CD4-positive, alpha-beta T cell treated with Interleukin-1 beta for 1 hour (primary cell): ENCODE results near the gene DUS1L.
A peak's percentile ranks its signal among the peaks of the same experiment; 100 is the strongest.

ENCODE experiments used
- DNase-seq, 2 donors: peaks; one replicate each; pipeline ENCODE4 v3.0.0-alpha.2; 2020 to 2022

Gene DUS1L

GRCh38 chr17:82055023-82055964 is 10.3 kb downstream of the DUS1L start:
- no peak for DNase-seq

GRCh38 chr17:82054351-82055022 is 11.1 kb downstream of the DUS1L start:
- no peak for DNase-seq

DNA sequence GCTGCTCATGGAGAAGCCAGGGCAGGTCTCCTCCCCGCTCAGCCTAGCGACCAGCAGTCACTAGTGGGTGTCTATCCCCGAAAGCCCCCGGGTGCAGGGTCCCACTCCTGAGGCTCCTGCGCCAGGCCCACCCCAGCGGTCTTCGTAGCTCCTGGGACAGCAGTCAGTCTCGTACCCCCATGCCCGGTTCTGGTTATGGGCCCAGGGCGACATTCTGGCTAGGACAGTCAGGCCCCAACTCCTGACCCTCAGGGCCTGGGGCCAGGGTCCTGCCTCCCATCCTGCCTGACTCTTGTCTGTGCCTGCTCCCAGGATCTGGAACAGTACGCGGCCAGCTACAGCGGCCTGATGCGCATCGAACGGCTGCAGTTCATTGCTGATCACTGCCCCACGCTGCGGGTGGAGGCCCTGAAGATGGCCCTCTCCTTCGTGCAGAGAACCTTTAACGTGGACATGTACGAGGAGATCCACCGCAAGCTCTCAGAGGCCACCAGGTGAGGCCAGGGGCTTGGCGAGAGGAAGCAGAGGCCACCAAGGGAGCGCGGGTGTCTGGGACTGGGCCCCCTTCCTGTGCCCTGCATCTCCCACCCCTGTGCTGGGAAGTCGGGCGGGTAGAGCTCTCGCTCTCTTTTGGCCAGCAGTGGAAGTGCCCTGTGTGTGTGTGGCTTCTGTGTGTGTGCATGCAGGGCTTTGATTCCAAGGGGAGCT is 11.9 kb downstream of the DUS1L start:
- DNase-seq = no peak

GRCh38 chr17:82053130-82053529 is 12.5 kb downstream of the DUS1L start:
- DNase-seq = no peak

DNA sequence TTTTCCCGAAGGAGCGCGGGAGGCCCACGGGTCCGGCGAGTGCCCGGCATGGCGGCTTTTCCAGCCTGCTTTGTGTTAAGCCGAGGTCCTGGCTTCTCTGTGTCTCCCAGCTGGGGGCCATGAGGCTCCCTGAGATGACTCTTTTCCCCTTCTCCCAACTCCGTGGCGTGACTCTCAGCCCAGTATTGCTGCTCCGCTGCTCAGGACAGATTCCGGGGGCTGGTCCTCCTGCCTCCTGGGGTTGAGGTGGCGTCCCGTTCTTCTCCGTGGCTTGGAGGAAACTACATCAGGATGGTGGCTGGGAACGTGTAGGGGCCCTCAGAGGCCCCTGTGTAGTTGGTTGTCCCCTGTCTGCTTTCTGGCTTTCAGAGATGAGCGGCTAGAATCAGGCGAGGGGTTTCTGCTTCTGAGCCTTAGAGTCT is 13.0 kb downstream of the DUS1L start:
- DNase-seq = no peak

DNA sequence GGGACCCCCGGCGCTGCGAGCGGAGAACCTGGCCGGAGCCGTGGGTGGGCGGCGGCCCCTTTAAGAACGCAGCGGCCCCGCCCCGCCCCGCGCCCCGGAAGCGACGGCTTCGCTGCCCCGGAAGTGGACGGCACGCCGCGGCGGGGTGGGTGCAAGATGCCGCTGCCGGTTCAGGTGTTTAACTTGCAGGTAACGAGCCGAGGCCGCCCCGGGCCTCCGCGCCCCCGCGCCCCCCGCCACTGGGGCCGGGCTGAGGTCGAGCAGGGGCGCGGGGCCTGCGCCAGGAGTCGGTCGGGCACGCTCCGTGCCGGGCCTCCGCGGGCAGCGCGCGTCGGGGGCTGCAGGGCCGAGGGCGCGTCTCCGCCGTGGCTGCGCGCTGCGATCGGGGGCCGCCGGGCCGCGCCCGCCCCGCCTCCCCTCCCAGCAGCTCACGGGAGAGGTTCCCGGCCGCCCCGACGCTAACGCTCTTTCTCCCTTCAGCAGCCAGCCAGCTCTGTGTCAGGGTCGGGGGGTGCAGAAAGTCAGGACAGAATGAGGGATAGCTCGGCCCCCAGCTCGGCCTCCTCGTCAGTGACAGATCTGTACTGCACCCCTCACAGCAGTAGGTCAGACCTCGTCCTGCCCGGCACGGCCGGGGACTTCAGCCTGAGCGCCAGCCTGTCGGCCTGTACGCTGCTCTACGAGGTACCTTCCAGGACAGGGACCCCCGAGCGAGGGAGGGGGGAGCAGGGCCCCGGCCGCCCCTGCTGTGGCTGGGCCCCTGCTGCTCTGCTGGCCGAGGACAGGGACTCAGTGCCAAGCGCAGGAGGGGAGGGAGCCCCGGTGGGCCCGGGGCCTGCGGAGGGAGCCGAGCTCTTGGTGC is 13.6 kb downstream of the DUS1L start, which contains the start of the genes GPS1 and RFNG:
GPS1 (plus strand) TSS at position 123 of the 862 bp plus-strand sequence; CDS start at position 157, 34 bp downstream.
RFNG (minus strand) TSS at position 36 of the 862 bp plus-strand sequence. CDS start 45 bp downstream, outside the sequence.
- DNase-seq = peak; percentile 75 to 79

- DNase-seq = no peak
Observed at GRCh38 chr17:82050761-82051641, 14.6 kb downstream of the DUS1L start.

GRCh38 chr17:82050152-82050760 is 15.3 kb downstream of the DUS1L start:
- no peak for DNase-seq

DNA sequence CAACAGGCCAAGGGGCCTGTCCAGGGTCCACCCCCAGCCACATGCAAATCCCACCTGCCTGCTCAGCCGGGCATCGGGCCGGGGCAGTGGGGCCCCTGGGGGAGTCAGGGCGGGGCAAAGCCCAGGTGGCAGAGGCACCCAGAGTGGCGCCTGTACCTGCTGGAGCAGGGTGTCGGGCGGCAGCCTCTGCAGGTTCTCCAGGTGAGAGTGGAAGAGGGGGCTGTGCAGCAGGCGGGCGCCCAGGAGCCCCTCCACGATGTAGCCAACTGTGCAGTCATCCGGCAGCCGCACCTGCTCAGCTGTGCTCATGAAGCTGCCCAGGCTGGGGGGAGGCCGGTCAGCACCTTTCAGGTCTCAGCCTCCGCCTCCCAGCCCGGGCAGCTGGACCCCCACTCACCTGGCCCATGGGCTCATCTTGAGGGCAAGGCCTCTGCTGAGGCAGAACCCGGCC is 16.1 kb downstream of the DUS1L start:
- DNase-seq = no peak

- no peak for DNase-seq
Observed at GRCh38 chr17:82049106-82049505, 16.5 kb downstream of the DUS1L start.

DNA sequence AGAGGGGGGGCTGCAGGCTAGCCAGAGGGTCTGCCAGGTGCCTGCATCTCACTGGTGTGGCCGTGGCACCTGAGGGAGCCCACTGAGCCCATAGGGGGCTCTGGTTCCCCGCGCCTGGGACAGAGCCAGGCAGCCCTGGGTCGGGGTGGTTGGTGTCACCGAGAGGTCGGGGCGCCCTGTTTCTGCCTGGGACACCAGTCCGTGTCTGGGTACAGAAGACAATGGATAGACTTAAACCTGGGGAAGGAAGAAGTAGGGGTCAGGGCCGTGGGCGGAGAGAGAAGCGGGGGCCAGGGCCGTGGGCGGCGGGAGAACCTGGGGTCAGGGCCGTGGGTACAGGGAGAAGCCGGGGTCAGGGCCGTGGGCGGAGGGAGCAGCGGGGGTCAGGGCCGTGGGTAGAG is 17.0 kb downstream of the DUS1L start:
- DNase-seq = no peak

DNA sequence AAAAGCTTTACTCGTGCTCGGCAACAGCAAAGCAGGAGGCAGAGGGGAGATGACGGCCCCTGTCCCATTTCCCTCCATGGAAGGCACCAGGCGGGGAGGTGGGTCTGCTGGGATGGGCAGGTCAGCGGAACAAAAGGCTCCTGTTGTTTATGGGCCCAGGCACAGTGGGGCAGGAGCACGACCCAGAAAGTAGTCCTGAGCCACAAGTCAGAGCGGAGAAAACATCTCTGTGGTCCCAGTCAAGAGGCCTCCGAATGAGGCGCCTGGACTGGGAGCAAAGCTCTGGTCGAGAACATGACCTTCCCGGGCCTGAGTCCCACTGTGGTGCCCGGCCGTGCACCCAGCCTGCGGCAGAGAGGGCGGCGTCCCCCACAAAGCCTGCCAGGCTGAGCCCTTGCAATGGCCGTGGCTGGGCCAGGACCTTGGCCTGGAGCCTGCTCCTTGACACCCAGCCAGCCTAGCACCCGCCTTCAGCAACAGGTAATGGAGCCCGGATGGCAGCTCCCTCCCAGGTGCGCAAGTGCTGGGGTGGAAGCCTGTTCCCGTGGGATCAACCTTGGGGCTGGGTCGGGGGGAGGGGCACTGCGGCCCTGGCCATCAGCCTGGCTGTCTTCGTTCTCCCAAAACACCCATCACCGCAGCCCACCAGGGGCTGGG is 17.6 kb downstream of the DUS1L start:
- no peak for DNase-seq

DNA sequence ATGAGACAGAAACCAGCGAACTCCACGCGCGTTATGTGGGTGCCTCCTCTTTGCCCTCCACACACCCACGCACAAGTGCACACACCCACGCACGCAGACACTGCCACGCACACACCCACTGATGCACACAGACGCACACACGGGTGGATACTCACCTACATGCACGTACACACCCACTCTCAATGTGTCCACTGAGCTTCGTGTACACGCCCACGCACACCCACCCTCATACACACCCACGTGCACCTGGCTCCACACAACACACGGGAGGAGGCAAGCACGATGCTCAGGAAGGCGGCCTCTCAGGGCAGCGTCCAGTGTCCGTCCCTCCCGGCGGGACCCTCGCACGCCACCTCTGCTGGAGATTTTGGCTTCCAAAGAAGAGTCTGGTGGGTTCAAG is 18.2 kb downstream of the DUS1L start:
- no peak for DNase-seq

DNA sequence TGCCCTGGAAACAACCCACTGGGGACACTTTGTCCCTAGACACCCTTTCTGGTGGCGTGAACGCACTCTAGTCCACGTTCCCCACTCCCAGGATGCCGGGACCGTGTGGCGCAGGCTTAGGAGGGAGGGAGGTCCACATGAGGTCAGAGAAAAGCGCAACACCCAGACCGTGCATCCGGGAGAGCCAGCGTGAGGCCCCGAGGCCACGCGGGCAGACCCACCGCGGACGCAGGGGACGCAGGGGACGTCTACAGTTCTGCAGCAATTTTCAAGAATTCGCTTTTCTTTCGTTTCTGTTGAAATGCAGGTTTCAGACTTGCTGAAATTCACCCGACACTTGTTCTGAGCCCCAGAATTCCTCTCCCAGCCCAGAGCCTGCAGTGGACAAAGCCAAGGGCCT is 18.7 kb downstream of the DUS1L start:
- DNase-seq = no peak

DNA sequence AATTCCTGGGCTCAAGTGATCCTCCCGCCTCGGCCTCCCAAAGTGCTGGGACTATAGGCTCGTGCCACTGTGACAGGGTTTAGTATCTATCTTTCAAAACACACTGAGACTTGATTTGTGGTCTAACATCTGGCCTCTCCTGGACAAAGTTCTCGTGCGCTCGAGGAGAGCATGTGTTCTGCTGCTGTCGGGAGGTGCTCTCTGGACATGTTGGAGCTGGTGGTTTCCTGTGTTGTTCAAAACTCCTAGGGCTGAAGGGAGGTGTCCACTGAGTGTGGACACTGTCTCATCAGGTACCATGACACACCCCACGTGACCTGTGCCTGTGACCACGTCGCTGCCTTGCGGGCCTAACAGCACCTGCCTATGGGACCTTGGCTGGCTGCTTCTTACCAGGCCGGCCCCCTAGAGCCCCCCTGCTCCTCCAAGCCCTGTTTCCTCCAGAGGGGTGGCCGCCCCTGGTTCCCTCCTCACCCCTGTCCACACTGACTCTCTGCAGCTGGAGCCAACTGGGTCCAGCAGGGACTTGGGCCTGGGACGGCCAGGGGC is 19.6 kb downstream of the DUS1L start:
- DNase-seq = no peak

DNA sequence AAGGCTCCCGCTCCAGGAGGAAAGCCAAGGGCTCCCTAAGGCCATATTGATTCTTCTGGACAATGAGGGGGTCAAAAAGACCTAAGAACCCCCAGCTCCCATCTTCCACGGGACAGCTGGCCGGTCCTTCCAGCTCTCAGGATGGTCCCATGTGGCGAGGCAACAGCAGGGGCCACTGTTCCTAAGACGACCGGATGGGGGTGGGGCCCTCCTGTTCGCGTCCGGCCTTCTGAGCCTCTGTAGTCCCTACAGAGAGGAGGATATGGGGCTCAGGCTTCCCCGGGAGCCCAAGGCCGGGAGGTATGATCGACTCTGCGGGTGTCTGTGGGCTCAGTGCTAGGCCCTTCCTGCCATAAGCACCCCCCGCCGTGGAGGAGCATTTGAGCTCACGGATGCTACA is 22.1 kb downstream of the DUS1L start:
- no peak for DNase-seq

DNA sequence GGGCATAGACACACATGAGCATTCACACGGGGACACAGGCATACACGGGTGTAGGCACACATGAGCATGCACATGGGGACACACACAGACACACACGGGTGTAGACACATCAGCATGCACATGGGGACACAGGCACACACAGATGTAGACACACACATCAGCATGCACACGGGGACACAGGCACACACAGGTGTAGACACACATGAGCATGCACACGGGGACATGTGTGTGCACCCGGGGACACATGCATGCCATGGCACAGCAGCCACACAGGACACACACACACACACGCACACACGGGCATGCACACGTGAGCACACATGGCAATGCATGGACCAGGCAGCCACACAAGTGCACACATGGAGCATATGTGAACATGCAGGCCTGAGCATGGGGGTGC is 23.0 kb downstream of the DUS1L start:
- no peak for DNase-seq

DNA sequence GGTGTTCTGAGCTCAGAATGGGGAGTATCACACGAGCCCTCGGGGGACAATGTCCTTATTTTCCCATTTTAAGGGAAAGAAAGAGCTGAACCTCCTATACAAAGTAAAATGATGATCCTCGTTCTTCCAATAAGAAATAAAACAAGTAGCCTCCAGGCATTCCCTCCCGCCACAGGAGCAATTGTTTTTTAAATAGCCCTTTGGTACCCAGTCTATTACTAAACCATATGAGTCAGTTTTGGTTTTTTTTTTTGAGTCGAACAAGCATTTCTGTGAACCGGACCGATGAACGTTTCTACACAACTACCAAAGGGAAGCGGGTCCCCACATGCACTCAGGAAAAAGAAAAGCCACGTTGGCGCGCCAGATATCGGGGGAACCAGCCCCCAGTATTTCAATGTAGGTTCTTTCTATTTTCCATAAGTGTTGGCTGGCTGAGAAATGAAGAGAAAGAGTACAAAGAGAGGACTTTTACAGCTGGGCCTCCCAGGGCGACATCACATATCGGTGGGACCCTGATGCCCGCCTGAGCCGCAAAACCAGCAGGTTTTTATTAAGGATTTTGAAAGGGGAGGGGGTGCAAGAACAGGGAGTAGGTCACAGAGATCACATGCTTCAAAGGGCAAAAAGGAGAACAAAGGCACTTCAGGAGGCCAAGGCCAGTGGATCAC is 24.3 kb downstream of the DUS1L start:
- no peak for DNase-seq

DNA sequence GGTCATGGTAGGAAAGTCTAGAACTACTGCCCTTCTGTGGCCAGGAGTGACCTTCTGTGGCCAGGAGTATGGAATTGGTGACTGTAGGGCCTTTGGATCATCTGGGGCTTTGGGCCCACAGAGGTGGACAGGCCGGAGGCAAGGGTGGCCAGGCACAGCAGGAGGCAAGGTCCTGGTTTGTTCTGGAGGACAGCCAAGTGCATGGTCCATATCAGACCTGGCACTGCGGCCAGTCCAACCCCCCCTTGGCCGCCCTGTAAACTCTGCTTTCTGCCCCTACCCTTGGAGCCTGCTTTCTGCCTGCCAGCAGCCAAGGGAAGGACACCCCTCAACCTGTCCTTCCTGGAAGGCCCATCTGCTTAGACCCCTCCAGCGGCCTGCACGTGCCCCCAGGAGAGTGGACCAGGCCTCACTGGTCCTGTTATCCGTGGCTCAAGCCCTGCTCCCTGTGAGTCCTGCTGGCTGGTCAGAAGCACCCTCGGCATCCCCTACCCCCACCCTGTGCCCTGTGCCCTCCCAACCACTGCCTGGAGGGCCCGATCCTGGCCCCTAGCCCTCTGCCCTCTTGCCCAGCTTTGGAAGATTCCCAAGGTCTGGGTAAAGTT is 25.8 kb downstream of the DUS1L start:
- DNase-seq = no peak
